Astrocyte of the cerebellum (primary cell): ENCODE measurements around the gene CDK19.
"Not testable (repeated sequence)": the region's sequence is repeated elsewhere in the genome, so short reads cannot be mapped to it uniquely, and the experiment has no call there.

Experiments used
- DNase-seq: peaks from one replicate; pipeline ENCODE4 v3.0.0-alpha.2; 2011; ENCODE audit warnings: low read depth
- H3K4me3 ChIP-seq: 2 replicates; pipeline ENCODE4 v1.5.1; 2011; ENCODE audit warnings: mild to moderate bottlenecking, low read depth, low read length, moderate library complexity
- CTCF ChIP-seq: IDR thresholded peaks from 2 replicates; pipeline ENCODE4 v1.5.1; 2012; ENCODE audit warnings: low read length, low read depth, moderate library complexity, mild to moderate bottlenecking; ENCODE audit errors: missing control alignments
- in situ Hi-C: cut with HindIII; loops from 2 replicates; pipeline ENCODE4 v1.10.0; 2017; ENCODE audit warnings: low sequenced_read_pairs

CDK19 gene

GRCh38 chr6:110589865-110590513 is 225.3 kb downstream of the CDK19 start:
- no peak for DNase-seq
- no peak for TF ChIP-seq CTCF
- in situ Hi-C loops: no loop called here

DNA sequence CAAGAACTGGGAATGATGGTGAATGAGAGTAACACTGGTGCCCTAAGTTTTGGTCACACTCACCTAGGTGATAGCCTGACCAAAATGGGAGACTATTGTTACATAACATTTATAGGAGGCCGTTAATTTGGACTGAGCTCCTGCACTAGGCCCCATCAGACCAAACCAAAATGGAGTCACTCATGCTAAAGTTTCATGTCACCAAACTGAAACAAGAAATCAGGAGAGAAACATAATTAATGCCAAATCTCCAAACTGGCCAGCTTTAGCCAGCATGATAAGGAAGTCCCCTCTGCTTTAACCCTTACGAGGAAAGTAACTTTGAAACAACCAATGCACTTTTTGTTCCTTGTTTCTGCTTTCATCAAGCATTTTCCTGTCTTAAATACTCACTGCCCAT is 227.9 kb downstream of the CDK19 start:
- in situ Hi-C loops: no loop called here
- TF ChIP-seq CTCF: no peak
- DNase-seq: no peak

More at GRCh38 chr6:110589865-110590513, 225.3 kb downstream of the CDK19 start:
- H3K4me3 ChIP-seq: no peak overlapping the region

GRCh38 chr6:110581679-110582078 is 233.6 kb downstream of the CDK19 start:
- no peak for DNase-seq

More for the DNA sequence above, 227.9 kb downstream of the CDK19 start:
- no peak overlapping the region for H3K4me3 ChIP-seq

GRCh38 chr6:110577596-110578167 is 237.6 kb downstream of the CDK19 start:
- in situ Hi-C loops, H3K4me3 ChIP-seq, DNase-seq: not testable (repeated sequence)

More at GRCh38 chr6:110581679-110582078, 233.6 kb downstream of the CDK19 start:
- TF ChIP-seq CTCF: no peak
- no peak overlapping the region for H3K4me3 ChIP-seq
- in situ Hi-C loops: no loop called here

DNA sequence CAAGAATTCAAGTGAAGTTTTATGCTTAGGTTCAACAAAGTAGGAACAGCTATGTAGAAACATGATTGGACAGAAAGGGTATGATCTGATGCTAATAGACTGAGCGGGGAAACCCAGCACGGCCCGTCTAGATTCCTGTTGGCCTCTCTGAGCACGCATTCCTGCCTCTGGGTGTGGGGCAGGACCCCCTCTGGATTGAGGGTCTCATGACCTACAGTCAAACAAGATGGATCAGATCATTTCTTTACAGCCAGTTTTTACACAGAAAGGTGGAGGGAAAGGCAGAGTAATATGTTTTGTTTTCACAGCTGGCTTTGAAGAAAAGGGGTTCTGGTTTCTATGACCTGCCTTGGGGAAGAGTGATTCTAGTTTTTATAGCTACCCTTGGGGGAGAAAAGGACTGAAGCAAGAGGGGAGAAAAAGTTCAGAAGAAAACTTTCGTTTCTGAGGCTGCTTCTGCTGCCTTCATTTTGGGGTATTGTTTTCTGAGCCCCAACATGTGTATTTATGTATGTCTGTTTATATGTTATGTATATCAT is 239.3 kb downstream of the CDK19 start:
- DNase-seq: no peak
- no peak for TF ChIP-seq CTCF
- in situ Hi-C loops: no loop called here
- no peak overlapping the region for H3K4me3 ChIP-seq

GRCh38 chr6:110574817-110575216 is 240.5 kb downstream of the CDK19 start:
- no peak for DNase-seq
- TF ChIP-seq CTCF: no peak
- in situ Hi-C loops: no loop called here
- no peak overlapping the region for H3K4me3 ChIP-seq

- no peak overlapping the region for H3K4me3 ChIP-seq
- in situ Hi-C loops: no loop called here
- DNase-seq: no peak
- TF ChIP-seq CTCF: no peak
These were observed 241.7 kb downstream of the CDK19 start for GRCh38 chr6:110573537-110573936.
